SU-DHL-6 (cell line): ENCODE data around the gene FRY.

Experiments
- CTCF ChIP-seq: fragments of 200-600 bp; sonication (generic); IDR thresholded peaks from one replicate; pipeline ENCODE4 v1.5.1; 2017; ENCODE audit warnings: antibody characterized with exemption, mild to moderate bottlenecking, low read length, moderate library complexity; ENCODE audit not compliant: insufficient read depth, poor library complexity, severe bottlenecking
- EZH2phosphoT487 ChIP-seq: fragments of 200-600 bp; sonication (generic), shearing (Covaris generic); conservative IDR thresholded peaks from 2 replicates; pipeline ENCODE4 v1.6.1; 2018; ENCODE audit warnings: mild to moderate bottlenecking, antibody characterized with exemption, low read length, moderate library complexity, mixed read lengths

GRCh38 chr13:32225481-32225931 lies 193.9 kb downstream of the FRY start:
- TF ChIP-seq CTCF: no peak
- TF ChIP-seq EZH2phosphoT487: no peak
